Measurements from ENCODE around the gene KLHL12.

The KLHL12 gene

GRCh38 chr1:202844259-202844658, 82.8 kb downstream of the KLHL12 start:
- DNase-seq (ENCODE audit: extremely low read depth in 1 of 2, low read depth in 1 of 2), result no peak

GRCh38 chr1:202843081-202843480, 84.0 kb downstream of the KLHL12 start:
- DNase-seq (ENCODE audit: extremely low read depth in 1 of 2, low read depth in 1 of 2), result no peak

Measured in activated CD8-positive, alpha-beta memory T cell treated with anti-CD3 and anti-CD28 coated beads for 1 hour (primary cell).